BE2C (cell line): ENCODE results near the gene ASB7.

Experiments used
- DNase-seq: peaks from one replicate; pipeline ENCODE4 v3.0.0-alpha.2; 2020
- H3K27me3 ChIP-seq: fragments of 250-450 bp; sonication (Bioruptor Pico); 2 replicates; pipeline ENCODE4 v1.5.1; 2020; ENCODE audit warnings: mild to moderate bottlenecking
- H3K36me3 ChIP-seq: fragments of 250-450 bp; sonication (Bioruptor Pico); 2 replicates; pipeline ENCODE4 v1.5.1; 2020; ENCODE audit warnings: mild to moderate bottlenecking
- H3K4me1 ChIP-seq: fragments of 250-450 bp; sonication (Bioruptor Pico); 2 replicates; pipeline ENCODE4 v1.5.1; 2020
- H3K4me3 ChIP-seq: 2 replicates; pipeline ENCODE4 v1.5.1; 2011; ENCODE audit warnings: low read depth, low read length
- H3K9me3 ChIP-seq: fragments of 250-450 bp; sonication (Bioruptor Pico); 2 replicates; pipeline ENCODE4 v1.5.1; 2020
- TF ChIP-seq, protein P1 (sequence below): IDR thresholded peaks from 2 replicates; pipeline ENCODE4 v1.5.1; 2012; ENCODE audit warnings: mild to moderate bottlenecking, low read depth, low read length

The ASB7 gene

DNA sequence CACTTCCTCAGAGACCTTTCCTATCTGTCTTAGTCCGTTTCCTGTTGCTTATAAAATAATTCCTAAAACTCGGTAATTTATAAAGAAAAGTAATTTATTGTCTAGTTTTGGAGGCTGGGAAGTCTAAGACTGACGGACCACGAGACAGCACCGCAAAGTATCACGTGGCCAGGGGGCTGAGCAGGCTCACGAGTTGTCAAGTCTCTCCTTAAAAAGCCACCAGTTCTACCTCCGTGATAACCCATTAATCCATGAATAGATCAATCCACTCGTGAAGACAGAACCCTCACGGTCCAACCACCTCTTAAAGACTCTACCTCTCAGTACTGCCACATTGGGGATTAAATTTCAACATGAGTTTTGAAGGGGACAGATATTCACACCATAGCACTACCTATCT is 1.2 kb upstream of the ASB7 start:
- H3K36me3 ChIP-seq: no peaks in the 10 kb centered on the region
- peak; percentile 33 for DNase-seq
- TF ChIP-seq, protein P1, sequence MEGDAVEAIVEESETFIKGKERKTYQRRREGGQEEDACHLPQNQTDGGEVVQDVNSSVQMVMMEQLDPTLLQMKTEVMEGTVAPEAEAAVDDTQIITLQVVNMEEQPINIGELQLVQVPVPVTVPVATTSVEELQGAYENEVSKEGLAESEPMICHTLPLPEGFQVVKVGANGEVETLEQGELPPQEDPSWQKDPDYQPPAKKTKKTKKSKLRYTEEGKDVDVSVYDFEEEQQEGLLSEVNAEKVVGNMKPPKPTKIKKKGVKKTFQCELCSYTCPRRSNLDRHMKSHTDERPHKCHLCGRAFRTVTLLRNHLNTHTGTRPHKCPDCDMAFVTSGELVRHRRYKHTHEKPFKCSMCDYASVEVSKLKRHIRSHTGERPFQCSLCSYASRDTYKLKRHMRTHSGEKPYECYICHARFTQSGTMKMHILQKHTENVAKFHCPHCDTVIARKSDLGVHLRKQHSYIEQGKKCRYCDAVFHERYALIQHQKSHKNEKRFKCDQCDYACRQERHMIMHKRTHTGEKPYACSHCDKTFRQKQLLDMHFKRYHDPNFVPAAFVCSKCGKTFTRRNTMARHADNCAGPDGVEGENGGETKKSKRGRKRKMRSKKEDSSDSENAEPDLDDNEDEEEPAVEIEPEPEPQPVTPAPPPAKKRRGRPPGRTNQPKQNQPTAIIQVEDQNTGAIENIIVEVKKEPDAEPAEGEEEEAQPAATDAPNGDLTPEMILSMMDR: no peak

GRCh38 chr15:100601617-100602063 is 749 bp upstream of the ASB7 start:
- TF ChIP-seq, protein P1: no peak
- H3K36me3 ChIP-seq: no peaks in the 10 kb centered on the region
- peak overlapping the region; percentile 92 for H3K4me3 ChIP-seq
- peaks cover 4% of the 10 kb centered on the region; the same call in 1 of the 2 replicates for H3K4me1 ChIP-seq
- no peak for DNase-seq
- H3K27me3 ChIP-seq: no peaks in the 10 kb centered on the region
- H3K9me3 ChIP-seq: no peaks in the 10 kb centered on the region

More for the DNA sequence above, 1.2 kb upstream of the ASB7 start:
- Histone ChIP-seq H3K27me3 (no peaks in the 10 kb centered on the region), H3K4me1 (peaks cover 4% of the 10 kb centered on the region; the same call in 1 of the 2 replicates), H3K4me3 (peak overlapping the region; percentile 92), H3K9me3 (no peaks in the 10 kb centered on the region)

DNA sequence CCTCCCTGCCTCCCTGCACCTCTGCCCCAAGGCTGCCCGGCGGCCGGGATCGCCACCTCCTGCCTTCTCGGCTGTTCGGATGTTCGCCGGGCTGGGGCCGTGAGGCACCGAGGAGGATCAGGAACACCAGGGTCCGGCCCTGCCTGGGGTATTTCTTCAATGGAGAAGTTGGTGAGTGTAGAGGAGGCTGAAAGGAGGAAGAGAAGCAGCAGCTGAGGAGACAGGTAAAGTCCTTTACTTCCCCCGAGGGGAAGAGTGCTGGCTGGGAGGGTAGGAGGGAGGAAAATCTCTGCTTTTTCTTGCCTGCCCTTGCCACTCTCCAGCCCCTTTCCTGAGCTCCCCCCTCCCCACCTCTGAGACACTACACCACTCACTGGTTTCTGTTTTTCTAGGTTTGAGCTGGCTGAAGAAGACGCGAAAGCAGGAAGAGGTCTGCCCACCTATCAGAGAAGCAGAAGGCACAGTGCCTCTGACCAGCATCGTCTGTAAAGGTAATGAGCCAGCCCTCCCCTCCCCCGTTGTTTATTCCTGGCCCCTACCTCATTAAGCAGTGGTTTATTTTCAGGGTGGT is 519 bp downstream of the ASB7 start:
- TF ChIP-seq, protein P1: no peak
- Histone ChIP-seq H3K4me1 (no peaks in the 10 kb centered on the region; the same call in 1 of the 2 replicates), H3K36me3 (no peaks in the 10 kb centered on the region), H3K27me3 (no peaks in the 10 kb centered on the region), H3K9me3 (no peaks in the 10 kb centered on the region), H3K4me3 (peak overlapping the region; percentile 94)
- DNase-seq: no peak

DNA sequence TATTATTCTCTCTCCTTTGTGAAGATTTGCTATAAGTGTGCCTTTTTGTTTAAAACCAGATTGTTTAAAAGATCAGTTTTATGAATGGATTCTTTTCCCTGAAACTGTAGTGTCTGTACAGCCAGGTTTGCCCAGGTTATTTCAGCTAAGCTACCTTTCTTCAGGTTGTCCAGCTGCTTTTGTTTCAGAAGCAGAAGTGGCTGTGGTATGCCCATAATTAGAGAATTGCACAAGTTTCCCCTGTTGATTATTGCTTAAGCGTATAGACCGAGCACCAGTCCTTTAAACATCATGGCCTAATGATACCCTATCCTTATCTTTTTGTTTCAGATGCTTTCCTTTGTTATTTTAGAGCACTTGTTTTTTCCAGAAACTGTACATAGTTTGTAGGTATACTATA is 10.2 kb downstream of the ASB7 start:
- Histone ChIP-seq H3K9me3 (no peaks in the 10 kb centered on the region), H3K4me1 (no peaks in the 10 kb centered on the region), H3K4me3 (no peak overlapping the region), H3K36me3 (peaks cover 28% of the 10 kb centered on the region), H3K27me3 (no peaks in the 10 kb centered on the region)
- DNase-seq: no peak
- TF ChIP-seq, protein P1: no peak

DNA sequence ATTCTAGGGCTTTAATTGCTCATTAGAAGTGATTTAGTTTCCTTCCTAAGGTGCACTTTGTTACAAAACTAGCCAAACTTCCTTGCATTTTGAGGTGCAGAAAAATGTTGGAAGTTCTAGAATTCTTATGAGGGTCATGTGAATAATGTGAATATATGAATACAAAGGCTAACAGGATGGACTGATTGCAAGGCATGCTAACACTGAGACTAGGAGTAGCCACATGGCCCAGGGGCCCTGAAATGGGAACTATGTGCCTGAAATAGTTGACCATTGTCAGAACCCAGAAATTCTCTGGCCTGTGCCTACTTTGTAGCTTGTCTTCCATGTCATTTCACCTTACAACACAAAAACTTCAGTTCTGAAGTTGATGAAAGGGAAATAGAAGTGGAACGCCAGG is 10.8 kb downstream of the ASB7 start:
- H3K9me3 ChIP-seq: no peaks in the 10 kb centered on the region
- H3K4me3 ChIP-seq: no peak overlapping the region
- H3K36me3 ChIP-seq: peaks cover 29% of the 10 kb centered on the region
- TF ChIP-seq, protein P1: no peak
- DNase-seq: no peak
- H3K27me3 ChIP-seq: no peaks in the 10 kb centered on the region
- no peaks in the 10 kb centered on the region for H3K4me1 ChIP-seq

- Histone ChIP-seq H3K4me3 (no peak overlapping the region), H3K27me3 (no peaks in the 10 kb centered on the region), H3K36me3 (peaks cover 29% of the 10 kb centered on the region)
Measured at GRCh38 chr15:100614336-100614735, 11.9 kb downstream of the ASB7 start.

More at GRCh38 chr15:100614336-100614735, 11.9 kb downstream of the ASB7 start:
- no peak for DNase-seq
- no peaks in the 10 kb centered on the region for H3K9me3 ChIP-seq
- TF ChIP-seq, protein P1: no peak
- no peaks in the 10 kb centered on the region for H3K4me1 ChIP-seq
